NCI-H526 treated with DMSO at 0.1 percent for 48 hours (cell line): ENCODE results near the gene VCP.

Experiments used
- DNase-seq: peaks from one replicate; lab custom pipeline; 2025; lab: John Stamatoyannopoulos, UW

The VCP gene

GRCh38 chr9:35072461-35073278 lies at the start of gene VCP:
Gene VCP, minus strand, starts transcription at chr9:35072625. Its CDS starts 272 bp downstream, at chr9:35072353.
- DNase-seq, result peak; percentile 97

- peak; percentile 74 for DNase-seq
These were observed 44.6 kb upstream of the VCP start for GRCh38 chr9:35116898-35117551.

- DNase-seq, result no peak
These were observed 44.1 kb upstream of the VCP start for GRCh38 chr9:35116539-35116897.

GRCh38 chr9:35115680-35116538 lies 43.5 kb upstream of the VCP start, which contains the start of gene ATOSB:
Gene ATOSB, minus strand, starts transcription at chr9:35115862. Its CDS starts 7,588 bp downstream, at chr9:35108274.
- peak; percentile 86 for DNase-seq

GRCh38 chr9:35114840-35115628 lies 42.6 kb upstream of the VCP start:
- DNase-seq, result no peak

GRCh38 chr9:35114113-35114839 lies 41.9 kb upstream of the VCP start:
- DNase-seq, result peak; percentile 40

- no peak for DNase-seq
These were observed 40.0 kb upstream of the VCP start for GRCh38 chr9:35112257-35113020.

- DNase-seq, result peak; percentile 89
These were observed 38.8 kb upstream of the VCP start for GRCh38 chr9:35111001-35111933.

- DNase-seq, result no peak
These were observed 37.9 kb upstream of the VCP start for GRCh38 chr9:35110327-35110761.

- DNase-seq, result no peak
These were observed 36.6 kb upstream of the VCP start for GRCh38 chr9:35108946-35109575.

- DNase-seq, result no peak
These were observed 36.0 kb upstream of the VCP start for GRCh38 chr9:35108461-35108860.

GRCh38 chr9:35107297-35108290 lies 35.2 kb upstream of the VCP start:
- DNase-seq, result no peak

- DNase-seq, result no peak
These were observed 33.9 kb upstream of the VCP start for GRCh38 chr9:35106343-35106730.

GRCh38 chr9:35105571-35106342 lies 33.3 kb upstream of the VCP start:
- DNase-seq, result no peak

- DNase-seq, result no peak
These were observed 32.7 kb upstream of the VCP start for GRCh38 chr9:35105126-35105525.

GRCh38 chr9:35104586-35104985 lies 32.2 kb upstream of the VCP start:
- no peak for DNase-seq
